B cell (primary cell): ENCODE results near the gene OXNAD1. TPM values are rescaled to one million over a fixed set of nuclear protein-coding genes. Genes with fewer than 3 reads are reported as not detected.

Experiments used
- ATAC-seq: fragments of 200-7000 bp; cut with Tn5 transposase; one replicate; pipeline ENCODE4 v1.10.0; 2021; ENCODE audit warnings: low read depth, mild to moderate bottlenecking, moderate number of reproducible peaks, moderate library complexity
- CTCF ChIA-PET: fragments of 350-600 bp; sonication (Branson Sonifier 250); formaldehyde crosslinking; loops from one replicate; lab custom pipeline; 2021; ENCODE audit warnings: antibody characterized with exemption, inconsistent platforms; lab: Charles Lee
- POLR2A ChIA-PET: fragments of 350-600 bp; sonication (Branson Sonifier 250); formaldehyde crosslinking; loops from one replicate; lab custom pipeline; 2021; ENCODE audit warnings: antibody characterized with exemption; lab: Charles Lee
- DNase-seq: peaks from one replicate; pipeline ENCODE4 v3.0.0; 2013
- H2AFZ ChIP-seq: 2 replicates; pipeline ENCODE4 v1.6.1; 2012; ENCODE audit warnings: mild to moderate bottlenecking, low read depth, low read length; ENCODE audit not compliant: insufficient read depth, poor library complexity, severe bottlenecking
- H3K27ac ChIP-seq, 2 donors: 1 replicate in 1 of 2; 2 replicates in 1 of 2; pipeline ENCODE4 v1.5.1; 2012 to 2013; ENCODE audit warnings: low read length in 2 of 2, mild to moderate bottlenecking in 2 of 2, moderate library complexity in 1 of 2
- H3K27me3 ChIP-seq, 4 experiments: fragments of 200-600 bp in 1 of 4; sonication (generic) in 1 of 4; replicated peaks in 1 of 4; 1 replicate in 2 of 4; 2 replicates in 2 of 4; pipeline versions ENCODE4 v1.6.1 to v1.7.0; 2013 to 2016; ENCODE audit warnings: low read length in 3 of 4, mild to moderate bottlenecking in 2 of 4, mixed read lengths in 1 of 4, moderate library complexity in 1 of 4; ENCODE audit not compliant: insufficient read depth in 4 of 4, control insufficient read depth in 3 of 4; ENCODE audit errors: control extremely low read depth in 1 of 4
- H3K36me3 ChIP-seq, 2 experiments: replicated peaks in 1 of 2; 1 replicate in 1 of 2; 2 replicates in 1 of 2; pipeline versions ENCODE4 v1.6.1 to v1.7.1; 2013; ENCODE audit warnings: low read length in 1 of 2; ENCODE audit not compliant: insufficient read depth in 2 of 2, control insufficient read depth in 1 of 2; ENCODE audit errors: control extremely low read depth in 1 of 2, extremely low read depth in 1 of 2
- H3K4me1 ChIP-seq, 2 donors: fragments of 200-600 bp in 1 of 2; sonication (generic) in 1 of 2; 1 replicate in 1 of 2; 2 replicates in 1 of 2; pipeline versions ENCODE4 v1.5.1 to v1.6.1; 2013 to 2017; ENCODE audit warnings: low read length in 2 of 2; ENCODE audit not compliant: control insufficient read depth in 2 of 2, insufficient read depth in 2 of 2
- H3K4me2 ChIP-seq: replicated peaks from 2 replicates; pipeline ENCODE3; 2012; ENCODE audit warnings: mild to moderate bottlenecking, low read depth, low read length; ENCODE audit not compliant: poor library complexity, severe bottlenecking
- H3K4me3 ChIP-seq, 5 experiments: fragments of 200-600 bp in 1 of 5; sonication (generic) in 1 of 5; 1 replicate in 3 of 5; 2 replicates in 2 of 5; pipeline versions ENCODE4 v1.5.1 to v1.7.0; 2011 to 2016; ENCODE audit warnings: low read length in 4 of 5, mild to moderate bottlenecking in 4 of 5, low read depth in 2 of 5, control low read depth in 1 of 5, moderate library complexity in 1 of 5; ENCODE audit not compliant: insufficient read depth in 1 of 5; ENCODE audit errors: control extremely low read depth in 1 of 5, extremely low read depth in 1 of 5
- H3K79me2 ChIP-seq: fragments of 200-600 bp; sonication (generic); one replicate; pipeline ENCODE4 v1.6.0; 2016; ENCODE audit warnings: low read length; ENCODE audit not compliant: control insufficient read depth, insufficient read depth
- H3K9ac ChIP-seq: fragments of 200-600 bp; sonication (generic); 2 replicates; pipeline ENCODE4 v1.6.1; 2017; ENCODE audit warnings: mild to moderate bottlenecking, low read length, moderate library complexity
- H3K9me3 ChIP-seq, 3 donors: one replicate each; pipeline versions ENCODE4 v1.6.1 to v1.7.1; 2013; ENCODE audit warnings: low read length in 2 of 3; ENCODE audit not compliant: control insufficient read depth in 2 of 3, insufficient read depth in 1 of 3; ENCODE audit errors: control extremely low read depth in 1 of 3
- H4K20me1 ChIP-seq: 2 replicates; pipeline ENCODE4 v1.6.0; 2012; ENCODE audit warnings: mild to moderate bottlenecking, low read length; ENCODE audit not compliant: insufficient read depth, control insufficient read depth, poor library complexity, severe bottlenecking
- H3K27ac Mint-ChIP-seq: one replicate; pipeline ENCODE4 v1.8.0; 2021; ENCODE audit warnings: mixed read lengths
- H3K27me3 Mint-ChIP-seq: one replicate; pipeline ENCODE4 v1.8.0; 2021; ENCODE audit warnings: mixed read lengths
- H3K4me1 Mint-ChIP-seq: one replicate; pipeline ENCODE4 v1.8.0; 2021; ENCODE audit warnings: mixed read lengths
- H3K4me3 Mint-ChIP-seq: one replicate; pipeline ENCODE4 v1.8.0; 2021; ENCODE audit warnings: mixed read lengths
- H3K9me3 Mint-ChIP-seq: one replicate; pipeline ENCODE4 v1.8.0; 2022; ENCODE audit warnings: mixed read lengths; ENCODE audit not compliant: insufficient read depth
- CTCF ChIP-seq: fragments of 200-600 bp; IDR thresholded peaks from one replicate; pipeline ENCODE4 v1.8.0; 2022; ENCODE audit warnings: antibody characterized with exemption, mild to moderate bottlenecking
- EZH2 ChIP-seq: IDR thresholded peaks from 2 replicates; pipeline ENCODE4 v1.6.1; 2012; ENCODE audit warnings: borderline replicate concordance, low read depth, mild to moderate bottlenecking, moderate library complexity, low read length; ENCODE audit not compliant: insufficient read depth, poor library complexity, severe bottlenecking
- WGBS: methylation state at CpG from one replicate; pipeline ENCODE4 v1.1.5; 2013; ENCODE audit warnings: missing lambda C conversion rate; ENCODE audit not compliant: insufficient coverage; 5-methylcytosine and 5-hydroxymethylcytosine counted together
- intact Hi-C: fragments of 100-400 bp; cut with micrococcal nuclease; formaldehyde crosslinking; loops from one replicate; pipeline ENCODE4 v1.10.0; 2022
- polyA plus RNA-seq: library from polyadenylated mRNA; depleted of rRNA; stranded (reverse); fragments of >200 nt; gene quantifications from 2 replicates; pipeline ENCODE4 v1.2.3, GENCODE V29; 2012
- total RNA-seq, 2 donors: library from RNA; stranded (reverse); fragments of 120-200 nt in 1 of 2; gene quantifications; 1 replicate in 1 of 2; 2 replicates in 1 of 2; pipeline versions ENCODE4 v1.2.3 to v1.2.4, GENCODE V29; 2013 to 2022

Gene OXNAD1
- total and polyA plus RNA-seq, 2 donors (not counting 1 experiment from before 2014, with no cell fraction given): 4.0 to 12.3 TPM

- Mint-ChIP-seq H3K27ac (no peak overlapping the region), H3K4me1 (peaks cover 15% of the 10 kb centered on the region), H3K27me3 (peaks cover 8% of the 10 kb centered on the region), H3K9me3 (no peaks in the 10 kb centered on the region), H3K4me3 (no peak overlapping the region)
- DNase-seq: no peak
- no peaks in the 10 kb centered on the region for H3K9me3 ChIP-seq
- ChIA-PET CTCF (interaction anchor here (1.2 kb wide), 1 partner anchor 277 kb away, joined by 3 read pairs; no protein-coding TSS in a partner anchor), POLR2A (interaction anchor here (0.7 kb wide), 1 partner anchor 9 kb away, joined by 6 read pairs; no protein-coding TSS in a partner anchor)
- no peak overlapping the region for H3K27ac ChIP-seq
- no peak for TF ChIP-seq CTCF
- H2AFZ ChIP-seq: no peak overlapping the region
- H3K4me1 ChIP-seq: peaks cover 6 to 7% of the 10 kb centered on the region in 2 donors
- H3K4me3 ChIP-seq: no peak overlapping the region
- H3K79me2 ChIP-seq: no peaks in the 10 kb centered on the region
- intact Hi-C loops: no loop called here
- peak; percentile 24 for ATAC-seq
- H3K4me2 ChIP-seq: no peak overlapping the region
- H3K36me3 ChIP-seq: no peaks in the 10 kb centered on the region
- 78% methylated on average over 2 of the region's 7 CpGs for WGBS
- no peaks in the 10 kb centered on the region for H4K20me1 ChIP-seq
- no peak overlapping the region for H3K9ac ChIP-seq
- H3K27me3 ChIP-seq: peaks cover 0 to 10% (median 0%) of the 10 kb centered on the region in 4 experiments
These were observed 12.6 kb upstream of the OXNAD1 start for GRCh38 chr3:16252243-16252978.

GRCh38 chr3:16252988-16253387, 12.0 kb upstream of the OXNAD1 start:
- Mint-ChIP-seq H3K27me3 (peaks cover 6% of the 10 kb centered on the region), H3K27ac (no peak overlapping the region), H3K4me3 (no peak overlapping the region), H3K9me3 (no peaks in the 10 kb centered on the region), H3K4me1 (peaks cover 11% of the 10 kb centered on the region)
- no peaks in the 10 kb centered on the region for H3K9me3 ChIP-seq
- WGBS: 67% methylated on average over 1 of the region's 2 CpGs
- H3K79me2 ChIP-seq: no peaks in the 10 kb centered on the region
- TF ChIP-seq EZH2 (no peak), CTCF (no peak)
- H3K27me3 ChIP-seq: peaks cover 0 to 5% (median 0%) of the 10 kb centered on the region in 4 experiments
- no peak for ATAC-seq
- H3K36me3 ChIP-seq: no peaks in the 10 kb centered on the region
- H2AFZ ChIP-seq: no peak overlapping the region
- ChIA-PET CTCF (interaction anchor here (1.2 kb wide), 1 partner anchor 276 kb away, joined by 3 read pairs; no protein-coding TSS in a partner anchor), POLR2A (interaction anchor here (0.6 kb wide), 1 partner anchor 18 kb away, joined by 3 read pairs; no protein-coding TSS in a partner anchor)
- DNase-seq: no peak
- no peak overlapping the region for H3K27ac ChIP-seq
- intact Hi-C loops: no loop called here
- no peak overlapping the region for H3K4me2 ChIP-seq
- peaks cover 3 to 6% of the 10 kb centered on the region in 2 donors for H3K4me1 ChIP-seq
- H3K4me3 ChIP-seq: no peak overlapping the region
- H4K20me1 ChIP-seq: no peaks in the 10 kb centered on the region
- H3K9ac ChIP-seq: no peak overlapping the region
